Measurements from ENCODE around the gene CAPZA1.

DNA sequence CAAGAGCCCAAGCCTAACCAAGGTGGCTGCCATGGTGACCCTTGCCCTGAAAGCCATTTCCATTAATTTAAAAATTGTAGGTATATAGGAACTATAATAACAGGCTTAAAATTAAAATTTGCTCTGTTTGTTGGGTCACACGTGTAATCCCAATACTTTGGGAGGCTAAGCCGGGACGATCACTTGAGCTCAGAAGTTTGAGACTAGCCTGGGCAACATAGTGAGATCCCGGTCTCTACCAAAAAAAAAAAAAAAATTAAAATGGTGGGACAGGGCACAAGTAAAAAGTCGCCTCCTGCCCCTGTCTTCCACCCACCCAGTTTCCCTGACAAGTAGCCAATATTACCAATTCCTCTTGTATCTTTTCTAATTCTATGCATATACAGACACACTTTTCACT lies 6.6 kb downstream of the CAPZA1 start:
- TF ChIP-seq, protein P1, sequence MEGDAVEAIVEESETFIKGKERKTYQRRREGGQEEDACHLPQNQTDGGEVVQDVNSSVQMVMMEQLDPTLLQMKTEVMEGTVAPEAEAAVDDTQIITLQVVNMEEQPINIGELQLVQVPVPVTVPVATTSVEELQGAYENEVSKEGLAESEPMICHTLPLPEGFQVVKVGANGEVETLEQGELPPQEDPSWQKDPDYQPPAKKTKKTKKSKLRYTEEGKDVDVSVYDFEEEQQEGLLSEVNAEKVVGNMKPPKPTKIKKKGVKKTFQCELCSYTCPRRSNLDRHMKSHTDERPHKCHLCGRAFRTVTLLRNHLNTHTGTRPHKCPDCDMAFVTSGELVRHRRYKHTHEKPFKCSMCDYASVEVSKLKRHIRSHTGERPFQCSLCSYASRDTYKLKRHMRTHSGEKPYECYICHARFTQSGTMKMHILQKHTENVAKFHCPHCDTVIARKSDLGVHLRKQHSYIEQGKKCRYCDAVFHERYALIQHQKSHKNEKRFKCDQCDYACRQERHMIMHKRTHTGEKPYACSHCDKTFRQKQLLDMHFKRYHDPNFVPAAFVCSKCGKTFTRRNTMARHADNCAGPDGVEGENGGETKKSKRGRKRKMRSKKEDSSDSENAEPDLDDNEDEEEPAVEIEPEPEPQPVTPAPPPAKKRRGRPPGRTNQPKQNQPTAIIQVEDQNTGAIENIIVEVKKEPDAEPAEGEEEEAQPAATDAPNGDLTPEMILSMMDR (IDR thresholded peaks at IDR 0.05) = no peak
- TF ChIP-seq TAF1 (IDR thresholded peaks at IDR 0.05; ENCODE audit: borderline replicate concordance, low read depth, low read length) (no peak), YY1 (IDR thresholded peaks at IDR 0.05; ENCODE audit: low read depth) (no peak), FOXM1 (IDR thresholded peaks at IDR 0.05; ENCODE audit: low read depth) (no peak)

All from SK-N-SH (cell line).